ENCODE results near the gene TRAP1.

- TF ChIP-seq FOXM1 (IDR thresholded peaks at IDR 0.05; ENCODE audit: low read depth), result no peak
- TF ChIP-seq EP300 (IDR thresholded peaks at IDR 0.05; ENCODE audit: borderline replicate concordance in 1 of 2, low read depth in 1 of 2, low read length in 1 of 2), result no peak
- TF ChIP-seq NFIC (IDR thresholded peaks at IDR 0.05; ENCODE audit: borderline replicate concordance), result no peak
These were observed 44.7 kb downstream of the TRAP1 start for GRCh38 chr16:3672571-3673041.
